Astrocyte (in vitro differentiated cells and primary cell): ENCODE results near the gene TFAP2A. TPM values are rescaled to one million over a fixed set of nuclear protein-coding genes. Genes with fewer than 3 reads are reported as not detected.

Experiments
- DNase-seq: peaks from one replicate; pipeline ENCODE4 v3.0.0-alpha.2; 2010; ENCODE audit warnings: low read depth
- FAIRE-seq: peaks from 2 replicates; lab custom pipeline; 2011; peaks lifted over from hg19 to GRCh38; lab: Jason Lieb, UNC
- H2AFZ ChIP-seq: 2 replicates; pipeline ENCODE4 v1.6.0; 2012; ENCODE audit warnings: low read depth, low read length, inconsistent platforms
- H3K27ac ChIP-seq: 2 replicates; pipeline ENCODE4 v1.5.1; 2011; ENCODE audit warnings: low read depth, low read length, inconsistent platforms
- H3K27me3 ChIP-seq: 2 replicates; pipeline ENCODE4 v1.6.0; 2011; ENCODE audit warnings: low read length, inconsistent platforms; ENCODE audit not compliant: insufficient read depth
- H3K36me3 ChIP-seq: 2 replicates; pipeline ENCODE4 v1.5.1; 2011; ENCODE audit warnings: low read length, inconsistent platforms; ENCODE audit not compliant: insufficient read depth
- H3K4me1 ChIP-seq: 2 replicates; pipeline ENCODE4 v1.5.1; 2011; ENCODE audit warnings: low read length, inconsistent platforms; ENCODE audit not compliant: insufficient read depth
- H3K4me2 ChIP-seq: 2 replicates; pipeline ENCODE4 v1.6.0; 2012; ENCODE audit warnings: low read length, inconsistent platforms
- H3K4me3 ChIP-seq: 2 replicates; pipeline ENCODE4 v1.5.1; 2011; ENCODE audit warnings: low read depth, mild to moderate bottlenecking, low read length, inconsistent platforms; ENCODE audit not compliant: insufficient read depth
- H3K79me2 ChIP-seq: 2 replicates; pipeline ENCODE4 v1.6.0; 2012; ENCODE audit warnings: mild to moderate bottlenecking, low read length, inconsistent platforms; ENCODE audit not compliant: insufficient read depth
- H3K9ac ChIP-seq: 2 replicates; pipeline ENCODE4 v1.6.0; 2012; ENCODE audit warnings: mild to moderate bottlenecking, low read length, inconsistent platforms
- H3K9me3 ChIP-seq: 2 replicates; pipeline ENCODE4 v1.5.1; 2012; ENCODE audit warnings: low read depth, mild to moderate bottlenecking, low read length, inconsistent platforms; ENCODE audit not compliant: insufficient read depth
- H4K20me1 ChIP-seq: 2 replicates; pipeline ENCODE4 v1.6.0; 2012; ENCODE audit warnings: low read length, inconsistent platforms; ENCODE audit not compliant: insufficient read depth
- H3K27ac Mint-ChIP-seq: one replicate; pipeline ENCODE4 v1.8.0; 2021; ENCODE audit warnings: mild to moderate bottlenecking, mixed read lengths; ENCODE audit not compliant: unreplicated experiment
- H3K27me3 Mint-ChIP-seq: one replicate; pipeline ENCODE4 v1.8.0; 2021; ENCODE audit warnings: low read depth, mixed read lengths; ENCODE audit not compliant: unreplicated experiment
- H3K36me3 Mint-ChIP-seq: one replicate; pipeline ENCODE4 v1.8.0; 2021; ENCODE audit warnings: low read depth, mixed read lengths; ENCODE audit not compliant: unreplicated experiment
- H3K4me1 Mint-ChIP-seq: one replicate; pipeline ENCODE4 v1.8.0; 2021; ENCODE audit warnings: low read depth, mixed read lengths; ENCODE audit not compliant: unreplicated experiment
- H3K4me3 Mint-ChIP-seq: one replicate; pipeline ENCODE4 v1.8.0; 2021; ENCODE audit warnings: mild to moderate bottlenecking, moderate library complexity, mixed read lengths; ENCODE audit not compliant: unreplicated experiment
- H3K9me3 Mint-ChIP-seq: one replicate; pipeline ENCODE4 v1.8.0; 2021; ENCODE audit warnings: mild to moderate bottlenecking, mixed read lengths; ENCODE audit not compliant: unreplicated experiment
- CTCF ChIP-seq: IDR thresholded peaks from 2 replicates; pipeline ENCODE4 v1.5.1; 2011; ENCODE audit warnings: low read depth, mild to moderate bottlenecking, inconsistent platforms, low read length, moderate library complexity; ENCODE audit not compliant: insufficient read depth
- EZH2 ChIP-seq: IDR thresholded peaks from 2 replicates; pipeline ENCODE4 v1.6.1; 2012; ENCODE audit warnings: mild to moderate bottlenecking, low read length, inconsistent platforms; ENCODE audit not compliant: insufficient read depth
- total RNA-seq: library from RNA; stranded (reverse); gene quantifications from 2 replicates; pipeline ENCODE4 v1.2.1, GENCODE V29; 2021

The TFAP2A gene
- total RNA-seq, 1 donor from 2014 or later = 6.6 TPM

GRCh38 chr6:10415617-10416480 lies 975 bp upstream of the TFAP2A start:
- Histone ChIP-seq H3K27me3 (peaks cover 94% of the 10 kb centered on the region), H2AFZ (no peak overlapping the region), H3K9ac (no peak overlapping the region), H3K27ac (no peak overlapping the region), H3K4me1 (peaks cover 17% of the 10 kb centered on the region), H4K20me1 (peaks cover 16% of the 10 kb centered on the region), H3K4me2 (peak overlapping the region; percentile 96), H3K9me3 (no peaks in the 10 kb centered on the region), H3K36me3 (no peaks in the 10 kb centered on the region), H3K79me2 (no peaks in the 10 kb centered on the region), H3K4me3 (no peak overlapping the region)
- DNase-seq (no peak), FAIRE-seq (no peak)
- Mint-ChIP-seq H3K4me1 (peaks cover 11% of the 10 kb centered on the region), H3K9me3 (peaks cover 34% of the 10 kb centered on the region), H3K4me3 (peak overlapping the region; percentile 66), H3K36me3 (no peaks in the 10 kb centered on the region), H3K27me3 (peaks cover 83% of the 10 kb centered on the region), H3K27ac (peak overlapping the region; percentile 83)
- TF ChIP-seq EZH2 (no peak), CTCF (no peak)

- no peaks in the 10 kb centered on the region for H3K36me3 Mint-ChIP-seq
- H3K4me1 Mint-ChIP-seq = peaks cover 8% of the 10 kb centered on the region
- DNase-seq = no peak
Observed at GRCh38 chr6:10413850-10414738, 780 bp downstream of the TFAP2A start.

More at GRCh38 chr6:10413850-10414738, 780 bp downstream of the TFAP2A start:
- peak overlapping the region; percentile 20 for H3K4me3 ChIP-seq
- peaks cover 86% of the 10 kb centered on the region for H3K27me3 Mint-ChIP-seq
- H2AFZ ChIP-seq = peak overlapping the region; percentile 55
- no peak overlapping the region for H3K27ac ChIP-seq
- H3K4me1 ChIP-seq = peaks cover 17% of the 10 kb centered on the region
- no peak for TF ChIP-seq CTCF
- TF ChIP-seq EZH2 = peak; percentile 76
- peaks cover 42% of the 10 kb centered on the region for H3K9me3 Mint-ChIP-seq
- H3K36me3 ChIP-seq = no peaks in the 10 kb centered on the region
- H3K27ac Mint-ChIP-seq = peak overlapping the region; percentile 47
- peak overlapping the region; percentile 96 for H3K4me2 ChIP-seq
- FAIRE-seq = no peak
- no peak overlapping the region for H3K9ac ChIP-seq
- peaks cover 93% of the 10 kb centered on the region for H3K27me3 ChIP-seq
- H3K79me2 ChIP-seq = no peaks in the 10 kb centered on the region
- no peaks in the 10 kb centered on the region for H3K9me3 ChIP-seq
- peak overlapping the region; percentile 82 for H3K4me3 Mint-ChIP-seq
- H4K20me1 ChIP-seq = peaks cover 19% of the 10 kb centered on the region
